ENCODE data around the gene FLT3.

- no peak for TF ChIP-seq CTCF (IDR thresholded peaks at IDR 0.05)
- no peak for TF ChIP-seq POLR2A (IDR thresholded peaks at IDR 0.05)
- TF ChIP-seq POLR2AphosphoS5 (IDR thresholded peaks at IDR 0.05): no peak
- no peak for TF ChIP-seq EP300 (IDR thresholded peaks at IDR 0.05)
Measured at GRCh38 chr13:27965343-27965739, 135.0 kb downstream of the FLT3 start.
